Nephron (organoid): Measurements from ENCODE around the gene TACC3.

Experiments used
- H3K27ac Mint-ChIP-seq, 3 experiments: 2 replicates each; pipeline ENCODE4 v1.8.0; 2020; ENCODE audit warnings: mixed read lengths in 3 of 3, mild to moderate bottlenecking in 2 of 3, moderate library complexity in 1 of 3
- H3K27me3 Mint-ChIP-seq: 2 replicates; pipeline ENCODE4 v1.8.0; 2021; ENCODE audit warnings: low read depth, mild to moderate bottlenecking, moderate library complexity, mixed read lengths
- H3K36me3 Mint-ChIP-seq: 2 replicates; pipeline ENCODE4 v1.8.0; 2020; ENCODE audit warnings: low read depth, mixed read lengths
- H3K4me1 Mint-ChIP-seq: 2 replicates; pipeline ENCODE4 v1.8.0; 2020; ENCODE audit warnings: mixed read lengths
- H3K4me3 Mint-ChIP-seq, 3 experiments: 2 replicates each; pipeline ENCODE4 v1.8.0; 2020; ENCODE audit warnings: mild to moderate bottlenecking in 3 of 3, mixed read lengths in 3 of 3, moderate library complexity in 2 of 3
- H3K9me3 Mint-ChIP-seq: 2 replicates; pipeline ENCODE4 v1.8.0; 2020; ENCODE audit warnings: mixed read lengths
- TF ChIP-seq, protein P1 (sequence below), 3 experiments: fragments of 200-600 bp; sonication (generic); IDR thresholded peaks; one replicate each; pipeline ENCODE4 v1.5.0; 2021; ENCODE audit warnings: antibody characterized with exemption in 3 of 3; ENCODE audit not compliant: unreplicated experiment in 3 of 3

TACC3 gene

GRCh38 chr4:1745165-1745564 lies 23.8 kb downstream of the TACC3 start:
- H3K27ac Mint-ChIP-seq = no peak overlapping the region
- TF ChIP-seq, protein P1, sequence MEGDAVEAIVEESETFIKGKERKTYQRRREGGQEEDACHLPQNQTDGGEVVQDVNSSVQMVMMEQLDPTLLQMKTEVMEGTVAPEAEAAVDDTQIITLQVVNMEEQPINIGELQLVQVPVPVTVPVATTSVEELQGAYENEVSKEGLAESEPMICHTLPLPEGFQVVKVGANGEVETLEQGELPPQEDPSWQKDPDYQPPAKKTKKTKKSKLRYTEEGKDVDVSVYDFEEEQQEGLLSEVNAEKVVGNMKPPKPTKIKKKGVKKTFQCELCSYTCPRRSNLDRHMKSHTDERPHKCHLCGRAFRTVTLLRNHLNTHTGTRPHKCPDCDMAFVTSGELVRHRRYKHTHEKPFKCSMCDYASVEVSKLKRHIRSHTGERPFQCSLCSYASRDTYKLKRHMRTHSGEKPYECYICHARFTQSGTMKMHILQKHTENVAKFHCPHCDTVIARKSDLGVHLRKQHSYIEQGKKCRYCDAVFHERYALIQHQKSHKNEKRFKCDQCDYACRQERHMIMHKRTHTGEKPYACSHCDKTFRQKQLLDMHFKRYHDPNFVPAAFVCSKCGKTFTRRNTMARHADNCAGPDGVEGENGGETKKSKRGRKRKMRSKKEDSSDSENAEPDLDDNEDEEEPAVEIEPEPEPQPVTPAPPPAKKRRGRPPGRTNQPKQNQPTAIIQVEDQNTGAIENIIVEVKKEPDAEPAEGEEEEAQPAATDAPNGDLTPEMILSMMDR (IDR thresholded peaks at IDR 0.05; ENCODE audit: unreplicated experiment in 3 of 3) = no peak
- H3K36me3 Mint-ChIP-seq = peaks cover 20% of the 10 kb centered on the region
- no peaks in the 10 kb centered on the region for H3K27me3 Mint-ChIP-seq
- no peak overlapping the region for H3K4me3 Mint-ChIP-seq
- H3K4me1 Mint-ChIP-seq = no peaks in the 10 kb centered on the region
- no peaks in the 10 kb centered on the region for H3K9me3 Mint-ChIP-seq

GRCh38 chr4:1745697-1746096 lies 24.4 kb downstream of the TACC3 start:
- TF ChIP-seq, protein P1 (IDR thresholded peaks at IDR 0.05; ENCODE audit: unreplicated experiment in 3 of 3) = no peak
- H3K27ac Mint-ChIP-seq = no peak overlapping the region
- H3K4me3 Mint-ChIP-seq = no peak overlapping the region
- H3K36me3 Mint-ChIP-seq = peaks cover 18% of the 10 kb centered on the region
- no peaks in the 10 kb centered on the region for H3K4me1 Mint-ChIP-seq
- H3K27me3 Mint-ChIP-seq = no peaks in the 10 kb centered on the region
- H3K9me3 Mint-ChIP-seq = no peaks in the 10 kb centered on the region

DNA sequence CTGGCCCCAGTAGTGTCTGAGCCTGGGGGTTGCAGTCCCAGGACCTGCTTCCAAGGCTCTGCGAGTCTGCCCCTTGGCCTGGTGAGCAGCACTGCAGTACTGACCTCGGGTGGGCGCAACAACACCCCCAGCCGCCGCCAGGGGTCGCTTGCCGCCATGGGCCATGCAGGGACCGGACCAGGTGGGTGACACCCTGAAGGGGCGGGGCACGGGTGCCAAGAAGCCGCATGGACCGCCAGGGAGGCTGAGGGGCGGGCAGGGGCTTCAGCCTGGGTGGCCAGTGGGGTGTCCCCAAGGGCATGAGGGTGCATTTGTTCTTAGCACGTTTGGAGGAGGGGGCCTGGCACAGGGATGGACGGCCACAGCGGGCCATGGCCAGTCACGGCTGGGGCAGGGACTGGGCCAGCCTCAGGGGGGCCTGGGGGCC lies 25.0 kb downstream of the TACC3 start:
- Mint-ChIP-seq H3K27me3 (no peaks in the 10 kb centered on the region), H3K27ac (no peak overlapping the region), H3K4me1 (no peaks in the 10 kb centered on the region), H3K9me3 (no peaks in the 10 kb centered on the region), H3K36me3 (peaks cover 15% of the 10 kb centered on the region), H3K4me3 (no peak overlapping the region)
- TF ChIP-seq, protein P1 (IDR thresholded peaks at IDR 0.05; ENCODE audit: unreplicated experiment in 3 of 3) = peak; percentile 81 to 94 (median 92)

- Mint-ChIP-seq H3K4me3 (no peak overlapping the region), H3K9me3 (no peaks in the 10 kb centered on the region), H3K27ac (no peak overlapping the region), H3K4me1 (no peaks in the 10 kb centered on the region), H3K36me3 (peaks cover 8% of the 10 kb centered on the region), H3K27me3 (no peaks in the 10 kb centered on the region)
- TF ChIP-seq, protein P1 (IDR thresholded peaks at IDR 0.05; ENCODE audit: unreplicated experiment in 3 of 3) = no peak
Measured at GRCh38 chr4:1746919-1747602, 25.7 kb downstream of the TACC3 start.

DNA sequence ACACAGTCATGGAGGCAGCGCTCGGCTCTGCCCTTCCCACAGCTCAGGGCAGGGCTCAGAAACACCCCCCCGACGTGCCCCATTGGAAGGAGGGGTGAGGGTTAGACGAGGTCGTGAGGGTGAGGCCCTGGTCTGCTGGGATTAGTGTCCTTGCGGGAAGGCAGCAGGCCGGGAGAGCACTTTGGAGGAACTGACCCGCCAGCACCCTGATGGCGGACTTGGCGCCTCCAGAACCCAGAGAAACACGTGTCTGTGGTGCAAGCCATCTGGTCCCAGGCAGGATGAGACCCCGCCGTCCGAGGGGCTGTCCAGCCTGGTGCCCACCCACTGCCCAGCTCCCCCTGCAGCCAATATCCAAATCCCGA lies 26.3 kb downstream of the TACC3 start:
- Mint-ChIP-seq H3K9me3 (no peaks in the 10 kb centered on the region), H3K27ac (no peak overlapping the region), H3K4me1 (no peaks in the 10 kb centered on the region), H3K27me3 (no peaks in the 10 kb centered on the region), H3K36me3 (peaks cover 8% of the 10 kb centered on the region), H3K4me3 (no peak overlapping the region)
- TF ChIP-seq, protein P1 (IDR thresholded peaks at IDR 0.05; ENCODE audit: unreplicated experiment in 3 of 3) = no peak

DNA sequence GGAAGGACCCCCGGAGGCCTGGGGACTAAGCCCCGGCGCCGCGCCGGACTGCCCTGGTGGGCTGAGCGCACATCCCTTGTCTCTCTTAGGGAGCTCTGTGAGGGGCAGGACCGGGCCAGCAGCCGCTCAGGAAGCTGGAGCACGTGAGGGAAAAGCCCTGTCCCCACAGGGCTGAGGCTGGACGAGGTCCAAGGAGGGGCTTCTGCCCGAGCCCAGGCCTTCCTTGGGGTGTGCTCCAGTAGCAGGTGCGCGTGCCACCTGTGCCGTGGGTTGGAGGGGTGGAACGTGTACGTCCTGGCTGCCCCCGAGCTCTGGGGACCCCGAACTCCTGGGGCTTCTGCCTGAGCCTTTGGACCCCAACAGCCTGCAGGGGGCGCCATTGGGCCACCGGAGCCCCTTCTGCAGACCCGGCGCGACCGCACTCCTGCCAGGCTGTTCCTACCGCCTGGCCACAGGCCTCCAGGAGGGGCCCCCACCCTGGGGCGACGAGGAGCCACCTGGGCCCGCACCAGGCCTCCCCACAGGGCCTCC lies 27.2 kb downstream of the TACC3 start:
- TF ChIP-seq, protein P1 (IDR thresholded peaks at IDR 0.05; ENCODE audit: unreplicated experiment in 3 of 3) = peak; percentile 88 to 95 (median 91)
- Mint-ChIP-seq H3K4me1 (no peaks in the 10 kb centered on the region), H3K9me3 (no peaks in the 10 kb centered on the region), H3K4me3 (no peak overlapping the region), H3K36me3 (peaks cover 6% of the 10 kb centered on the region), H3K27me3 (no peaks in the 10 kb centered on the region), H3K27ac (no peak overlapping the region)
